H1 (cell line): ENCODE measurements around the gene MAP2K5. TPM values are rescaled to one million over a fixed set of nuclear protein-coding genes. Genes with fewer than 3 reads are reported as not detected.

Experiments used
- CTCF ChIA-PET: fragments of 300-600 bp; sonication (Branson Sonifier 250); formaldehyde crosslinking; loops from one replicate; lab custom pipeline; 2021; ENCODE audit not compliant: partially characterized antibody; lab: Charles Lee
- POLR2A ChIA-PET: fragments of 300-600 bp; sonication (Branson Sonifier 250); formaldehyde crosslinking; loops from one replicate; lab custom pipeline; 2021; ENCODE audit warnings: inconsistent platforms; ENCODE audit not compliant: partially characterized antibody; lab: Charles Lee
- DNase-seq, 2 experiments: peaks; one replicate each; pipeline versions ENCODE4 v3.0.0 to v3.0.0-alpha.2; 2010 to 2022; ENCODE audit warnings: low spot score in 2 of 2, low read depth in 1 of 2, mixed read lengths in 1 of 2
- FAIRE-seq: peaks from 2 replicates; lab custom pipeline; 2011; peaks lifted over from hg19 to GRCh38; lab: Jason Lieb, UNC
- H2AFZ ChIP-seq: 2 replicates; pipeline ENCODE4 v1.8.1; 2012; ENCODE audit warnings: low read length, inconsistent platforms
- H2AK5ac ChIP-seq: 2 replicates; pipeline ENCODE4 v1.6.1; 2013; ENCODE audit warnings: low read depth, low read length
- H2BK120ac ChIP-seq: replicated peaks from 2 replicates; pipeline ENCODE3; 2013; ENCODE audit warnings: low read depth, low read length, inconsistent platforms
- H2BK12ac ChIP-seq: 2 replicates; pipeline ENCODE4 v1.6.1; 2013; ENCODE audit warnings: low read depth, low read length
- H2BK15ac ChIP-seq: 2 replicates; pipeline ENCODE4 v1.6.1; 2013; ENCODE audit warnings: low read length
- H2BK20ac ChIP-seq: 2 replicates; pipeline ENCODE4 v1.6.1; 2013; ENCODE audit warnings: low read length
- H2BK5ac ChIP-seq: 2 replicates; pipeline ENCODE4 v1.6.1; 2013; ENCODE audit warnings: low read depth, low read length
- H3K14ac ChIP-seq: 2 replicates; pipeline ENCODE4 v1.6.1; 2013; ENCODE audit warnings: inconsistent platforms; ENCODE audit not compliant: insufficient read length
- H3K18ac ChIP-seq: 2 replicates; pipeline ENCODE4 v1.6.1; 2013; ENCODE audit warnings: low read length; ENCODE audit errors: extremely low read depth
- H3K23ac ChIP-seq: 2 replicates; pipeline ENCODE4 v1.6.1; 2013; ENCODE audit warnings: inconsistent platforms; ENCODE audit not compliant: insufficient read length
- H3K23me2 ChIP-seq: 2 replicates; pipeline ENCODE4 v1.6.1; 2013; ENCODE audit warnings: low read depth, low read length
- H3K27ac ChIP-seq: 2 replicates; pipeline ENCODE4 v1.6.1; 2011; ENCODE audit warnings: low read depth, low read length, inconsistent platforms
- H3K27me3 ChIP-seq, 4 experiments: replicated peaks in 1 of 4; 1 replicate in 1 of 4; 2 replicates in 3 of 4; pipeline versions ENCODE4 v1.6.1 to v1.8.1; 2011 to 2013; ENCODE audit warnings: low read length in 3 of 4, mild to moderate bottlenecking in 3 of 4, inconsistent platforms in 2 of 4, mixed read lengths in 2 of 4, moderate library complexity in 1 of 4; ENCODE audit not compliant: control insufficient read depth in 3 of 4, insufficient read depth in 3 of 4; ENCODE audit errors: extremely low read depth in 1 of 4
- H3K36me3 ChIP-seq, 4 experiments: 2 replicates each; pipeline versions ENCODE4 v1.6.1 to v1.8.1; 2011 to 2013; ENCODE audit warnings: mild to moderate bottlenecking in 4 of 4, low read length in 3 of 4, moderate library complexity in 2 of 4, control low read depth in 1 of 4, inconsistent platforms in 1 of 4; ENCODE audit not compliant: insufficient read depth in 4 of 4, control insufficient read depth in 2 of 4
- H3K4ac ChIP-seq: replicated peaks from 2 replicates; pipeline ENCODE3; 2013; ENCODE audit warnings: low read length, low read depth, mixed read lengths, inconsistent platforms; ENCODE audit not compliant: insufficient read length
- H3K4me1 ChIP-seq, 4 experiments: replicated peaks in 1 of 4; 1 replicate in 1 of 4; 2 replicates in 3 of 4; pipeline versions ENCODE4 v1.6.1 to v1.8.1; 2011 to 2013; ENCODE audit warnings: low read length in 3 of 4, inconsistent platforms in 2 of 4, mixed read lengths in 1 of 4; ENCODE audit not compliant: insufficient read depth in 4 of 4, control insufficient read depth in 3 of 4
- H3K4me2 ChIP-seq, 2 experiments: 2 replicates each; pipeline versions ENCODE4 v1.6.1 to v1.8.1; 2011 to 2013; ENCODE audit warnings: low read depth in 2 of 2, low read length in 2 of 2, control low read depth in 1 of 2, inconsistent platforms in 1 of 2, mild to moderate bottlenecking in 1 of 2; ENCODE audit not compliant: insufficient read depth in 1 of 2
- H3K4me3 ChIP-seq, 4 experiments: fragments of 200-600, 300-600 bp in 1 of 4; sonication (generic), shearing (Covaris generic), sonication (Bioruptor Twin) in 1 of 4; 2 replicates each; pipeline versions ENCODE4 v1.5.1 to v1.8.1; 2011 to 2016; ENCODE audit warnings: low read length in 4 of 4, low read depth in 3 of 4, control low read depth in 2 of 4, inconsistent platforms in 2 of 4, mild to moderate bottlenecking in 2 of 4, mixed read lengths in 1 of 4, moderate library complexity in 1 of 4; ENCODE audit not compliant: insufficient read depth in 2 of 4; ENCODE audit errors: extremely low read depth in 1 of 4
- H3K56ac ChIP-seq: replicated peaks from 2 replicates; pipeline ENCODE3; 2013; ENCODE audit warnings: low read depth, mild to moderate bottlenecking, mixed read lengths, low read length, inconsistent platforms; ENCODE audit not compliant: insufficient read length
- H3K79me1 ChIP-seq: 2 replicates; pipeline ENCODE4 v1.6.1; 2013; ENCODE audit warnings: low read depth, low read length, control low read depth
- H3K79me2 ChIP-seq, 2 experiments: 2 replicates each; pipeline versions ENCODE4 v1.6.1 to v1.8.1; 2012 to 2013; ENCODE audit warnings: low read length in 2 of 2, mild to moderate bottlenecking in 2 of 2, inconsistent platforms in 1 of 2; ENCODE audit not compliant: insufficient read depth in 2 of 2, control insufficient read depth in 1 of 2
- H3K9ac ChIP-seq, 4 experiments: replicated peaks in 1 of 4; 1 replicate in 1 of 4; 2 replicates in 3 of 4; pipeline versions ENCODE4 v1.6.1 to v1.8.1; 2011 to 2013; ENCODE audit warnings: low read depth in 3 of 4, low read length in 3 of 4, control low read depth in 2 of 4, mild to moderate bottlenecking in 2 of 4, moderate library complexity in 2 of 4, inconsistent platforms in 1 of 4; ENCODE audit errors: extremely low read depth in 1 of 4
- H3K9me3 ChIP-seq, 2 experiments: 2 replicates each; pipeline versions ENCODE4 v1.6.1 to v1.8.1; 2012 to 2013; ENCODE audit warnings: mild to moderate bottlenecking in 2 of 2, moderate library complexity in 2 of 2, control low read depth in 1 of 2, inconsistent platforms in 1 of 2, low read depth in 1 of 2, low read length in 1 of 2, mixed read lengths in 1 of 2; ENCODE audit not compliant: insufficient read depth in 2 of 2
- H4K20me1 ChIP-seq, 2 experiments: replicated peaks in 1 of 2; 2 replicates each; pipeline versions ENCODE3 to v1.8.1; 2011 to 2013; ENCODE audit warnings: inconsistent platforms in 2 of 2, low read length in 2 of 2, mild to moderate bottlenecking in 1 of 2; ENCODE audit not compliant: insufficient read depth in 2 of 2, control insufficient read depth in 1 of 2
- H4K5ac ChIP-seq: 2 replicates; pipeline ENCODE4 v1.6.1; 2013; ENCODE audit warnings: low read length, low read depth, mixed read lengths, inconsistent platforms; ENCODE audit not compliant: insufficient read length
- H4K8ac ChIP-seq: 2 replicates; pipeline ENCODE4 v1.8.0; 2013; ENCODE audit warnings: mild to moderate bottlenecking, moderate library complexity, low read length, inconsistent platforms; ENCODE audit not compliant: insufficient read depth; ENCODE audit errors: extremely low read depth
- H4K91ac ChIP-seq: replicated peaks from 2 replicates; pipeline ENCODE3; 2013; ENCODE audit warnings: low read length, mixed read lengths, inconsistent platforms; ENCODE audit not compliant: insufficient read length
- BCL11A ChIP-seq, 2 experiments: IDR thresholded peaks; one replicate each; pipeline ENCODE4 v1.6.1; 2011; ENCODE audit warnings: low read depth in 2 of 2, low read length in 2 of 2, mild to moderate bottlenecking in 2 of 2
- BRCA1 ChIP-seq: IDR thresholded peaks from 2 replicates; pipeline ENCODE4 v1.6.1; 2012; ENCODE audit warnings: low read depth, low read length, improper control_type of control experiment
- CBX8 ChIP-seq: fragments of 300-800, 300-1000 bp; sonication (generic); IDR thresholded peaks from 2 replicates; pipeline ENCODE4 v1.7.1; 2016; ENCODE audit warnings: low read depth, low read length, borderline replicate concordance
- EGR1 ChIP-seq: IDR thresholded peaks from 2 replicates; pipeline ENCODE4 v1.6.1; 2011; ENCODE audit warnings: low read depth, low read length, borderline replicate concordance
- EP300 ChIP-seq, 2 experiments: IDR thresholded peaks; 1 replicate in 1 of 2; 2 replicates in 1 of 2; pipeline ENCODE4 v1.6.1; 2011 to 2012; ENCODE audit warnings: low read depth in 2 of 2, low read length in 2 of 2, mild to moderate bottlenecking in 2 of 2, borderline replicate concordance in 1 of 2, inconsistent platforms in 1 of 2, moderate library complexity in 1 of 2
- JUN ChIP-seq: IDR thresholded peaks from 2 replicates; pipeline ENCODE4 v1.6.1; 2011; ENCODE audit warnings: low read depth, mild to moderate bottlenecking, improper control_type of control experiment, low read length
- JUND ChIP-seq: IDR thresholded peaks from 2 replicates; pipeline ENCODE4 v1.6.1; 2011; ENCODE audit warnings: mild to moderate bottlenecking, improper control_type of control experiment, low read length
- KDM4A ChIP-seq: IDR thresholded peaks from one replicate; pipeline ENCODE4 v1.7.1; 2012; ENCODE audit warnings: low read depth, mild to moderate bottlenecking, moderate library complexity, low read length, inconsistent platforms; ENCODE audit not compliant: severe bottlenecking
- NANOG ChIP-seq: IDR thresholded peaks from 2 replicates; pipeline ENCODE4 v1.6.1; 2011; ENCODE audit warnings: low read length, low read depth, mild to moderate bottlenecking, inconsistent platforms; ENCODE audit not compliant: insufficient read depth, poor library complexity, severe bottlenecking
- RXRA ChIP-seq: IDR thresholded peaks from 2 replicates; pipeline ENCODE4 v1.6.1; 2011; ENCODE audit warnings: low read depth, mild to moderate bottlenecking, low read length, moderate library complexity; ENCODE audit not compliant: insufficient read depth
- SIN3A ChIP-seq, 2 experiments: IDR thresholded peaks in 1 of 2; conservative IDR thresholded peaks in 1 of 2; 2 replicates each; pipeline ENCODE4 v1.6.1; 2011 to 2012; ENCODE audit warnings: low read length in 2 of 2, improper control_type of control experiment in 1 of 2, low read depth in 1 of 2, mild to moderate bottlenecking in 1 of 2
- SP2 ChIP-seq: IDR thresholded peaks from 2 replicates; pipeline ENCODE4 v1.6.1; 2012; ENCODE audit warnings: mild to moderate bottlenecking, low read length, inconsistent platforms
- SP4 ChIP-seq: IDR thresholded peaks from 2 replicates; pipeline ENCODE4 v1.6.1; 2012; ENCODE audit warnings: low read length, inconsistent platforms
- ZNF274 ChIP-seq: IDR thresholded peaks from 2 replicates; pipeline ENCODE4 v1.7.0; 2012; ENCODE audit warnings: low read length, borderline replicate concordance; ENCODE audit errors: extremely low read depth
- WGBS, 2 experiments: shearing (Covaris generic) in 1 of 2; methylation state at CpG; one replicate each; pipeline versions ENCODE4 v1.1.6 to v1.1.7; 2013 to 2015; ENCODE audit warnings: low lambda C conversion rate in 2 of 2, mixed read lengths in 2 of 2, inconsistent platforms in 1 of 2, low coverage in 1 of 2, missing lambda C conversion rate in 1 of 2; ENCODE audit not compliant: insufficient replicate concordance in 2 of 2, insufficient coverage in 1 of 2, insufficient read length in 1 of 2; ENCODE audit errors: extremely low coverage in 1 of 2, missing lambda C conversion rate in 1 of 2; 5-methylcytosine and 5-hydroxymethylcytosine counted together
- polyA plus RNA-seq, 7 experiments: library from polyadenylated mRNA; depleted of rRNA in 3 of 7; stranded (reverse) in 5 of 7; unstranded in 2 of 7; fragments of >200 nt in 5 of 7; fragments of 200-250 nt in 2 of 7; gene quantifications; 1 replicate in 5 of 7; 2 replicates in 1 of 7; 4 replicates in 1 of 7; pipeline versions ENCODE4 v1.2.1 to v1.2.3, GENCODE V29; 2011 to 2013; ENCODE audit warnings: missing spikeins in 2 of 7, mixed read lengths in 2 of 7
- total RNA-seq: library from RNA; stranded (reverse); fragmentation: NEBNext Ultra II Directional; extraction: Animal tissue kit (Norgen Biotek cat#: 25700); gene quantifications from 2 replicates; pipeline ENCODE4 v1.2.1, GENCODE V29; 2021

The MAP2K5 gene
- total and polyA plus RNA-seq, 2 of the 8 experiments (the other 6 are each of a cell fraction or from before 2014, with no cell fraction given) = 4.4 to 15.8 TPM

GRCh38 chr15:67784856-67785430 is 242.4 kb downstream of the MAP2K5 start:
- no peak overlapping the region for H3K23ac ChIP-seq
- no peak overlapping the region for H2AFZ ChIP-seq
- no peaks in the 10 kb centered on the region for H3K36me3 ChIP-seq
- no peak overlapping the region for H2BK20ac ChIP-seq
- no peaks in the 10 kb centered on the region for H3K23me2 ChIP-seq
- H4K91ac ChIP-seq = no peak overlapping the region
- no peak overlapping the region for H2BK15ac ChIP-seq
- no peaks in the 10 kb centered on the region; a peak in 1 of 7 replicates for H3K27me3 ChIP-seq
- H3K9ac ChIP-seq = no peak overlapping the region
- no peaks in the 10 kb centered on the region for H3K9me3 ChIP-seq
- POLR2A ChIA-PET = no interaction called here
- H3K56ac ChIP-seq = no peak overlapping the region
- H4K20me1 ChIP-seq = no peaks in the 10 kb centered on the region
- H3K4me2 ChIP-seq = no peak overlapping the region
- H3K79me2 ChIP-seq = no peaks in the 10 kb centered on the region
- no peak overlapping the region for H4K8ac ChIP-seq
- H3K4ac ChIP-seq = no peak overlapping the region
- 95% methylated on average over 12 of the region's 12 CpGs; no CpG with 5 or more reads in 1 of the 2 experiments for WGBS, 2 experiments
- H3K4me1 ChIP-seq = peaks cover 7 to 18% (median 13%) of the 10 kb centered on the region in 4 experiments
- H2BK5ac ChIP-seq = no peak overlapping the region
- no peak overlapping the region for H3K4me3 ChIP-seq
- H2BK120ac ChIP-seq = no peak overlapping the region
- H4K5ac ChIP-seq = no peak overlapping the region
- H3K18ac ChIP-seq = no peak overlapping the region
- H2BK12ac ChIP-seq = no peak overlapping the region
- H3K27ac ChIP-seq = no peak overlapping the region
- CTCF ChIA-PET = interaction anchor here (0.8 to 1.2 kb wide), 3 partner anchors 36 to 284 kb away, joined by 3 to 4 read pairs (median 3); no protein-coding TSS in a partner anchor
- no peaks in the 10 kb centered on the region; the same call in 1 of the 2 replicates for H3K79me1 ChIP-seq
- FAIRE-seq = no peak
- H3K14ac ChIP-seq = no peak overlapping the region
- no peak overlapping the region for H2AK5ac ChIP-seq
- no peak for DNase-seq
- TF ChIP-seq JUN (no peak), NANOG (no peak), RXRA (no peak), KDM4A (no peak), JUND (no peak), EP300 (IDR thresholded peaks at IDR 0.05; ENCODE audit: borderline replicate concordance in 1 of 2, low read depth in 2 of 2, low read length in 2 of 2) (no peak), EGR1 (no peak), BRCA1 (no peak), CBX8 (no peak), BCL11A (IDR thresholded peaks at IDR 0.05; ENCODE audit: low read depth in 2 of 2, low read length in 2 of 2) (no peak), SIN3A (conservative IDR thresholded peaks at IDR 0.05 in 1 of 2, IDR thresholded peaks at IDR 0.05 in 1 of 2; ENCODE audit: low read depth in 1 of 2, low read length in 2 of 2) (no peak), SP4 (no peak), ZNF274 (no peak), SP2 (no peak)
